ENCODE measurements around the gene RTN4. TPM values are rescaled to one million over a fixed set of nuclear protein-coding genes. Genes with fewer than 3 reads are reported as not detected.
"Not testable (repeated sequence)": the region's sequence is repeated elsewhere in the genome, so short reads cannot be mapped to it uniquely, and the experiment has no call there.

The RTN4 gene
- total RNA-seq = 10 to 100 TPM; 86.5 to 90.7 TPM

GRCh38 chr2:55050100-55050994, at the start of gene RTN4:
Gene RTN4 (minus strand): TSS chr2:55050451. CDS start chr2:55050300, 151 bp downstream.
- H3K27me3 Mint-ChIP-seq = no peaks in the 10 kb centered on the region
- peak within 1 kb of the TSS; percentile 98 for H3K4me3 Mint-ChIP-seq
- peak within 1 kb of the TSS; percentile 99 for H3K27ac Mint-ChIP-seq
- peaks cover 58% of the 10 kb centered on the region for H3K4me1 Mint-ChIP-seq
- H3K36me3 Mint-ChIP-seq = peaks cover 19% of the 10 kb centered on the region
- H3K9me3 Mint-ChIP-seq = no peaks in the 10 kb centered on the region
- DNase-seq = peak; percentile 100

GRCh38 chr2:55099493-55099877, 49.2 kb upstream of the RTN4 start:
- Mint-ChIP-seq H3K9me3 (no peaks in the 10 kb centered on the region), H3K27ac (peak overlapping the region; percentile 77), H3K36me3 (peaks cover 3% of the 10 kb centered on the region), H3K4me3 (no peak overlapping the region), H3K27me3 (no peaks in the 10 kb centered on the region), H3K4me1 (peaks cover 14% of the 10 kb centered on the region)
- DNase-seq = no peak

- Mint-ChIP-seq H3K27ac (no peak overlapping the region), H3K36me3 (peaks cover 3% of the 10 kb centered on the region), H3K4me3 (no peak overlapping the region), H3K4me1 (peaks cover 17% of the 10 kb centered on the region), H3K27me3 (no peaks in the 10 kb centered on the region), H3K9me3 (no peaks in the 10 kb centered on the region)
- DNase-seq = no peak
Measured at GRCh38 chr2:55097461-55098410, 47.5 kb upstream of the RTN4 start.

GRCh38 chr2:55097082-55097460, 46.8 kb upstream of the RTN4 start:
- no peak for DNase-seq
- peaks cover 19% of the 10 kb centered on the region for H3K4me1 Mint-ChIP-seq
- peaks cover 3% of the 10 kb centered on the region for H3K36me3 Mint-ChIP-seq
- H3K9me3 Mint-ChIP-seq = no peaks in the 10 kb centered on the region
- H3K27me3 Mint-ChIP-seq = no peaks in the 10 kb centered on the region
- H3K4me3 Mint-ChIP-seq = no peak overlapping the region
- H3K27ac Mint-ChIP-seq = no peak overlapping the region

GRCh38 chr2:55096586-55096985, 46.3 kb upstream of the RTN4 start:
- Mint-ChIP-seq H3K4me1 (peaks cover 19% of the 10 kb centered on the region), H3K9me3 (no peaks in the 10 kb centered on the region), H3K36me3 (peaks cover 3% of the 10 kb centered on the region), H3K4me3 (no peak overlapping the region), H3K27ac (no peak overlapping the region), H3K27me3 (no peaks in the 10 kb centered on the region)
- DNase-seq = no peak

GRCh38 chr2:55093381-55093780, 43.1 kb upstream of the RTN4 start:
- no peaks in the 10 kb centered on the region for H3K27me3 Mint-ChIP-seq
- H3K4me1 Mint-ChIP-seq = peaks cover 7% of the 10 kb centered on the region
- no peaks in the 10 kb centered on the region for H3K36me3 Mint-ChIP-seq
- no peaks in the 10 kb centered on the region for H3K9me3 Mint-ChIP-seq
- no peak overlapping the region for H3K4me3 Mint-ChIP-seq
- DNase-seq = no peak
- H3K27ac Mint-ChIP-seq = no peak overlapping the region

GRCh38 chr2:55092439-55092838, 42.2 kb upstream of the RTN4 start:
- H3K9me3 Mint-ChIP-seq = no peaks in the 10 kb centered on the region
- H3K27ac Mint-ChIP-seq = no peak overlapping the region
- H3K27me3 Mint-ChIP-seq = no peaks in the 10 kb centered on the region
- no peak for DNase-seq
- H3K4me1 Mint-ChIP-seq = peaks cover 7% of the 10 kb centered on the region
- H3K4me3 Mint-ChIP-seq = no peak overlapping the region
- no peaks in the 10 kb centered on the region for H3K36me3 Mint-ChIP-seq

GRCh38 chr2:55091681-55092080, 41.4 kb upstream of the RTN4 start:
- DNase-seq, H3K4me1 Mint-ChIP-seq, H3K36me3 Mint-ChIP-seq, H3K9me3 Mint-ChIP-seq, H3K27ac Mint-ChIP-seq, H3K4me3 Mint-ChIP-seq, H3K27me3 Mint-ChIP-seq: not testable (repeated sequence)

GRCh38 chr2:55090702-55091101, 40.5 kb upstream of the RTN4 start:
- Mint-ChIP-seq H3K36me3 (no peaks in the 10 kb centered on the region), H3K4me3 (no peak overlapping the region), H3K27me3 (no peaks in the 10 kb centered on the region), H3K4me1 (peaks cover 7% of the 10 kb centered on the region), H3K27ac (no peak overlapping the region), H3K9me3 (no peaks in the 10 kb centered on the region)
- DNase-seq = no peak

- Mint-ChIP-seq H3K4me1 (peaks cover 7% of the 10 kb centered on the region), H3K36me3 (no peaks in the 10 kb centered on the region), H3K9me3 (no peaks in the 10 kb centered on the region), H3K27ac (no peak overlapping the region), H3K4me3 (no peak overlapping the region), H3K27me3 (no peaks in the 10 kb centered on the region)
- no peak for DNase-seq
Measured at GRCh38 chr2:55089726-55090125, 39.5 kb upstream of the RTN4 start.

GRCh38 chr2:55088400-55088799, 38.1 kb upstream of the RTN4 start:
- no peak for DNase-seq
- no peak overlapping the region for H3K4me3 Mint-ChIP-seq
- H3K27me3 Mint-ChIP-seq = no peaks in the 10 kb centered on the region
- no peaks in the 10 kb centered on the region for H3K36me3 Mint-ChIP-seq
- H3K27ac Mint-ChIP-seq = no peak overlapping the region
- H3K9me3 Mint-ChIP-seq = no peaks in the 10 kb centered on the region
- H3K4me1 Mint-ChIP-seq = peaks cover 4% of the 10 kb centered on the region

GRCh38 chr2:55087936-55088335, 37.7 kb upstream of the RTN4 start:
- no peaks in the 10 kb centered on the region for H3K36me3 Mint-ChIP-seq
- H3K4me1 Mint-ChIP-seq = peaks cover 4% of the 10 kb centered on the region
- no peak overlapping the region for H3K4me3 Mint-ChIP-seq
- no peaks in the 10 kb centered on the region for H3K9me3 Mint-ChIP-seq
- no peak overlapping the region for H3K27ac Mint-ChIP-seq
- H3K27me3 Mint-ChIP-seq = no peaks in the 10 kb centered on the region
- no peak for DNase-seq

GRCh38 chr2:55087501-55087900, 37.2 kb upstream of the RTN4 start:
- no peak overlapping the region for H3K27ac Mint-ChIP-seq
- H3K36me3 Mint-ChIP-seq = no peaks in the 10 kb centered on the region
- no peak overlapping the region for H3K4me3 Mint-ChIP-seq
- no peaks in the 10 kb centered on the region for H3K27me3 Mint-ChIP-seq
- H3K9me3 Mint-ChIP-seq = no peaks in the 10 kb centered on the region
- DNase-seq = no peak
- H3K4me1 Mint-ChIP-seq = peaks cover 2% of the 10 kb centered on the region

- Mint-ChIP-seq H3K4me3 (no peak overlapping the region), H3K27me3 (no peaks in the 10 kb centered on the region), H3K4me1 (no peaks in the 10 kb centered on the region), H3K27ac (no peak overlapping the region), H3K36me3 (no peaks in the 10 kb centered on the region), H3K9me3 (peaks cover 4% of the 10 kb centered on the region)
- DNase-seq = no peak
Measured at GRCh38 chr2:55085113-55086040, 35.1 kb upstream of the RTN4 start.

Data from activated naive CD8-positive, alpha-beta T cell treated with anti-CD3 and anti-CD28 coated beads for 36 hours (primary cell).